Nephron progenitor cell (in vitro differentiated cells): Measurements from ENCODE around the gene TMEM256.

Experiments
- DNase-seq: peaks from one replicate; pipeline ENCODE4 v3.0.0; 2021
- H3K27ac Mint-ChIP-seq: 2 replicates; pipeline ENCODE4 v1.8.0; 2021; ENCODE audit warnings: mild to moderate bottlenecking, moderate library complexity, mixed read lengths
- H3K27me3 Mint-ChIP-seq: 2 replicates; pipeline ENCODE4 v1.8.0; 2021; ENCODE audit warnings: mild to moderate bottlenecking, low read depth, mixed read lengths; ENCODE audit not compliant: poor library complexity
- H3K36me3 Mint-ChIP-seq: 2 replicates; pipeline ENCODE4 v1.8.0; 2021; ENCODE audit warnings: low read depth, mixed read lengths
- H3K4me1 Mint-ChIP-seq: 2 replicates; pipeline ENCODE4 v1.8.0; 2021; ENCODE audit warnings: mixed read lengths
- H3K4me3 Mint-ChIP-seq: 2 replicates; pipeline ENCODE4 v1.8.0; 2021; ENCODE audit warnings: mild to moderate bottlenecking, moderate library complexity, mixed read lengths
- H3K9me3 Mint-ChIP-seq: 2 replicates; pipeline ENCODE4 v1.8.0; 2021; ENCODE audit warnings: mild to moderate bottlenecking, moderate library complexity, mixed read lengths
- CTCF ChIP-seq: fragments of 200-600 bp; sonication (generic); IDR thresholded peaks from 2 replicates; pipeline ENCODE4 v1.5.0; 2021; ENCODE audit warnings: antibody characterized with exemption

TMEM256 gene

GRCh38 chr17:7426203-7426863 lies 22.4 kb upstream of the TMEM256 start:
- Mint-ChIP-seq H3K4me3 (no peak overlapping the region), H3K27me3 (peaks cover 7% of the 10 kb centered on the region), H3K27ac (no peak overlapping the region), H3K4me1 (peaks cover 13% of the 10 kb centered on the region), H3K9me3 (no peaks in the 10 kb centered on the region), H3K36me3 (no peaks in the 10 kb centered on the region)
- no peak for TF ChIP-seq CTCF
- DNase-seq = no peak

DNA sequence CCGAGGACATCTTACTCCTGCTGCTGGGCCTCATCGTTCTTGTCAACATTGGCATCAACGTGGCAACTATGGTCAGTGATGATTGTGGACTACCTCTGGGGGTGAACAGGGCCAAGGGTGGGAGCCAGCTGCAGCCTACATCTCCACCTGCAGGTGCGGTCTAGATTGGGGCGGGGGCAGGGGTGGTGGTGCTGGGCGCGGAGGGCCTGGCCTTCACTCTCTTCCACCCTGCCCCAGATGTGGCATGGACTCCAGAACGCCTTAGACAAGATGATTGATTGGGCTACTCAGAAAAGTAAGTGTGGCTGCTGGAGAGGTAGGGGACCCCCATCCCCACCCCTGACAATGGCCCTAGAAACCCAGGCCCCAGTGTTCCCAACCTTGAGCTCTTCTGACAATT lies 21.9 kb upstream of the TMEM256 start:
- no peak for TF ChIP-seq CTCF
- H3K36me3 Mint-ChIP-seq = no peaks in the 10 kb centered on the region
- H3K4me3 Mint-ChIP-seq = no peak overlapping the region
- H3K27me3 Mint-ChIP-seq = peaks cover 7% of the 10 kb centered on the region
- no peak for DNase-seq
- no peaks in the 10 kb centered on the region for H3K9me3 Mint-ChIP-seq
- H3K27ac Mint-ChIP-seq = no peak overlapping the region
- peaks cover 19% of the 10 kb centered on the region for H3K4me1 Mint-ChIP-seq

GRCh38 chr17:7425316-7425715 lies 21.4 kb upstream of the TMEM256 start, which contains the start of gene SPEM2:
TSS of gene SPEM2 (plus strand) at chr17:7425616. CDS start at chr17:7425689, 73 bp downstream.
- no peak within 1 kb of the TSS for H3K4me3 Mint-ChIP-seq
- H3K36me3 Mint-ChIP-seq = no peaks in the 10 kb centered on the region
- peaks cover 24% of the 10 kb centered on the region for H3K4me1 Mint-ChIP-seq
- H3K27me3 Mint-ChIP-seq = peaks cover 7% of the 10 kb centered on the region
- H3K9me3 Mint-ChIP-seq = no peaks in the 10 kb centered on the region
- DNase-seq = no peak
- TF ChIP-seq CTCF = no peak
- H3K27ac Mint-ChIP-seq = no peak within 1 kb of the TSS

DNA sequence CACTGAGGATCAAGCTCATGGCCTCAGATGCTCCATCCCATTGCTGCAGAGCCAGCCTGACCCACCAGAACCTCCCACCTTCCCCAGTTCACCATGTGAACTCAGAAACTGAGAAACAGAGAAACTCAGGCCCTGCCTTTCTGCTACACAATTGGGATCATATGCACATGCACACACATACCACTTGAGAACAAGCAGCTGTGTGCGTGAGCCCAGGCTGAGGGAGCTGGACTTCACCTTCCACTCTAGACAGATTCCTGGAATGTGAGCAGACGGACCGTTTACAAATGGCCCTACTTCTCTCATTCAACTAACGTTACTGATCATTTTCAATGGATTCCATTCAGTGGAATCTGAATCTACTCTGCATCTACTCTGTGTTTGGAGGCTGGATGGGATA lies 19.8 kb upstream of the TMEM256 start:
- TF ChIP-seq CTCF = no peak
- no peaks in the 10 kb centered on the region for H3K36me3 Mint-ChIP-seq
- H3K27me3 Mint-ChIP-seq = peaks cover 7% of the 10 kb centered on the region
- no peaks in the 10 kb centered on the region for H3K9me3 Mint-ChIP-seq
- H3K4me3 Mint-ChIP-seq = no peak overlapping the region
- peaks cover 40% of the 10 kb centered on the region for H3K4me1 Mint-ChIP-seq
- DNase-seq = no peak
- H3K27ac Mint-ChIP-seq = no peak overlapping the region

DNA sequence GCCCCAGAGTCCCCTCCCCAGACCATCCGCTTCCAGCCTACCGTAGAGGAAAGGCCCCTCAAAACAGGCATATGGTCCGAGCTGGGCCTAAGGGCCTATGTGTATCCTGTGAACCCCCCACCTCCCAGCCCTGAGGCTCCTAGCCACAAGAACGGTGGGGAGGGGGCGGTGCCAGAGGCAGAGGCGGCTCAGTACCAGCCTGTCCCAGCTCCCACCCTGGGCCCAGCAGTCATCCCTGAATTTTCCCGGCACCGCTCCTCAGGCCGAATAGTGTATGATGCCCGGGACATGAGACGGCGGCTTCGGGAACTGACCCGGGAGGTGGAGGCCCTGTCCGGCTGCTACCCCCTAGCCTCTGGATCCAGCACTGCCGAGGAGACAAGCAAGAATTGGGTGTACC lies 17.3 kb upstream of the TMEM256 start:
- Mint-ChIP-seq H3K27ac (peak overlapping the region; percentile 98), H3K4me1 (peaks cover 53% of the 10 kb centered on the region)
- TF ChIP-seq CTCF = no peak

More for the DNA sequence above, 17.3 kb upstream of the TMEM256 start:
- Mint-ChIP-seq H3K36me3 (peaks cover 7% of the 10 kb centered on the region), H3K9me3 (no peaks in the 10 kb centered on the region), H3K4me3 (no peak overlapping the region), H3K27me3 (peaks cover 2% of the 10 kb centered on the region)
- DNase-seq = no peak
